SU-DHL-6 (cell line): ENCODE measurements around the gene PFKFB2.

Experiments used
- H2AFZ ChIP-seq: fragments of 200-600 bp; sonication (generic); 2 replicates; pipeline ENCODE4 v1.6.1; 2014; ENCODE audit warnings: low read depth, mild to moderate bottlenecking, moderate library complexity, mixed read lengths, antibody characterized with exemption, low read length; ENCODE audit not compliant: severe bottlenecking
- H3F3A ChIP-seq: fragments of 200-600 bp; shearing (Covaris generic); 2 replicates; pipeline ENCODE4 v1.6.0; 2016; ENCODE audit warnings: antibody characterized with exemption, mild to moderate bottlenecking; ENCODE audit not compliant: insufficient read depth
- H3K27ac ChIP-seq: fragments of 200-600 bp; sonication (generic); 2 replicates; pipeline ENCODE4 v1.5.1; 2016; ENCODE audit warnings: low read depth, mild to moderate bottlenecking, low read length, moderate library complexity, mixed read lengths
- H3K27me3 ChIP-seq: fragments of 200-600 bp; sonication (generic), shearing (Covaris generic); 2 replicates; pipeline ENCODE4 v1.6.0; 2014; ENCODE audit warnings: mild to moderate bottlenecking, low read length
- H3K36me3 ChIP-seq: fragments of 200-600 bp; sonication (generic); 2 replicates; pipeline ENCODE4 v1.6.1; 2014; ENCODE audit warnings: mild to moderate bottlenecking, low read length, mixed read lengths
- H3K4me2 ChIP-seq: fragments of 300-600, 200-600 bp; shearing (Covaris generic), sonication (generic); 2 replicates; pipeline ENCODE4 v1.6.0; 2014; ENCODE audit warnings: low read length, low read depth, mild to moderate bottlenecking; ENCODE audit not compliant: poor library complexity, severe bottlenecking
- H3K4me3 ChIP-seq: fragments of 200-600 bp; sonication (generic); 2 replicates; pipeline ENCODE4 v1.5.1; 2014; ENCODE audit warnings: antibody characterized with exemption, low read length, mild to moderate bottlenecking, mixed read lengths; ENCODE audit not compliant: insufficient read depth, poor library complexity, severe bottlenecking
- H3K79me2 ChIP-seq: fragments of 200-600 bp; sonication (generic); 2 replicates; pipeline ENCODE4 v1.6.1; 2014; ENCODE audit warnings: mild to moderate bottlenecking, low read length, moderate library complexity; ENCODE audit not compliant: insufficient read depth
- H3K9ac ChIP-seq: fragments of 200-600 bp; sonication (generic); 2 replicates; pipeline ENCODE4 v1.7.0; 2014; ENCODE audit warnings: mild to moderate bottlenecking, low read length
- H3K9me2 ChIP-seq: fragments of 200-600 bp; sonication (generic); replicated peaks from 2 replicates; pipeline ENCODE4 v1.6.1; 2014; ENCODE audit warnings: low read length; ENCODE audit not compliant: insufficient read depth
- H3K9me3 ChIP-seq: fragments of 200-600 bp; sonication (generic); 2 replicates; pipeline ENCODE4 v1.6.1; 2014; ENCODE audit warnings: low read length, mixed read lengths; ENCODE audit not compliant: insufficient read depth
- H4K20me1 ChIP-seq: fragments of 200-600 bp; sonication (generic); 2 replicates; pipeline ENCODE4 v1.6.1; 2014; ENCODE audit warnings: low read depth, mild to moderate bottlenecking, antibody characterized with exemption, low read length, moderate library complexity, mixed read lengths
- EZH2phosphoT487 ChIP-seq: fragments of 200-600 bp; sonication (generic), shearing (Covaris generic); conservative IDR thresholded peaks from 2 replicates; pipeline ENCODE4 v1.6.1; 2018; ENCODE audit warnings: mild to moderate bottlenecking, antibody characterized with exemption, low read length, moderate library complexity, mixed read lengths
- TF ChIP-seq, protein P1 (sequence below): fragments of 200-600 bp; sonication (generic); IDR thresholded peaks from one replicate; pipeline ENCODE4 v1.5.1; 2017; ENCODE audit warnings: antibody characterized with exemption, mild to moderate bottlenecking, low read length, moderate library complexity; ENCODE audit not compliant: insufficient read depth, poor library complexity, severe bottlenecking

PFKFB2 gene

DNA sequence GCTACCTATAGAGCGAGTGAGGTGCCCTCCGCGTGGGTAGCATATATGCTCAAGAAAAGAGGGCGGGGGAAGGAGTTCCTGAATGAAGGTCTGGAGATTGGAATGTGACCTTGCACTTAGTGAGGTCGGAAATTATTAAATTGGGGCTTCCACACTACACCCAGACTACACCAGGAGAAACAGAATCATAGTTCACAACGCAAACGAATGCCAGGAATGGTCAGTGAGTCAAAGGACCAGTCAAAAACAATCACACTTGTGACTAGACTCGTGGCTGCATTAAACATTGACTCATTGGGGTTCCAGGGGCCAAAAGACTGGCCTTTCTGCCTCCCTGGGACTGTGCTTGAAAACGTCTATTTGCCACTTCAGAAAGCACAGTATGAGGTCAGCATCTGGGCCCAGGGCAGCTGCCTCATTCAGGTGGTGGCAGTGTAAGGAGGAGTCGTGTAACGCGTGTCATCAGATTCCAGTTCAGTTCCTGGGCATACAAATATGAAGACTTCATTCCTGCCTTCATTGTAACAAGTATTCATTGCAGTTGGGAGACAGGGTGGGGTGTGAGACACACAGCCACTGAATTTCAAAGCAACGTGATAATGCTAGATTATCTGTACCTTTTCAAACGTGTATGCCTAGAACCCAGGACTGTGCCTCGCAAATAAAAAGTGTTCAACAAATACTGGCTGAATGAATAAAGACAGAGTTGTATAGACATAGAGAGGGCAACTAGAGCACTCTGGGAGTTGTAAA is 1.7 kb upstream of the PFKFB2 start, which contains the start of gene YOD1:
YOD1 (minus strand) TSS at position 18 of the 753 bp plus-strand sequence. CDS start 178 bp downstream, outside the sequence.
- Histone ChIP-seq H3K9me2 (no peaks in the 10 kb centered on the region), H3K27ac (no peak within 1 kb of the TSS), H3K36me3 (no peaks in the 10 kb centered on the region), H2AFZ (peak within 1 kb of the TSS; percentile 37), H3K9ac (no peak within 1 kb of the TSS), H4K20me1 (no peaks in the 10 kb centered on the region), H3K79me2 (no peaks in the 10 kb centered on the region), H3K27me3 (no peaks in the 10 kb centered on the region), H3K4me3 (no peak within 1 kb of the TSS), H3K4me2 (no peak within 1 kb of the TSS), H3K9me3 (no peaks in the 10 kb centered on the region), H3F3A (0 out of 2 replicates have a peak, but pooled peaks cover 3% of the 10 kb centered on the region)
- no peak for TF ChIP-seq EZH2phosphoT487
- TF ChIP-seq, protein P1, sequence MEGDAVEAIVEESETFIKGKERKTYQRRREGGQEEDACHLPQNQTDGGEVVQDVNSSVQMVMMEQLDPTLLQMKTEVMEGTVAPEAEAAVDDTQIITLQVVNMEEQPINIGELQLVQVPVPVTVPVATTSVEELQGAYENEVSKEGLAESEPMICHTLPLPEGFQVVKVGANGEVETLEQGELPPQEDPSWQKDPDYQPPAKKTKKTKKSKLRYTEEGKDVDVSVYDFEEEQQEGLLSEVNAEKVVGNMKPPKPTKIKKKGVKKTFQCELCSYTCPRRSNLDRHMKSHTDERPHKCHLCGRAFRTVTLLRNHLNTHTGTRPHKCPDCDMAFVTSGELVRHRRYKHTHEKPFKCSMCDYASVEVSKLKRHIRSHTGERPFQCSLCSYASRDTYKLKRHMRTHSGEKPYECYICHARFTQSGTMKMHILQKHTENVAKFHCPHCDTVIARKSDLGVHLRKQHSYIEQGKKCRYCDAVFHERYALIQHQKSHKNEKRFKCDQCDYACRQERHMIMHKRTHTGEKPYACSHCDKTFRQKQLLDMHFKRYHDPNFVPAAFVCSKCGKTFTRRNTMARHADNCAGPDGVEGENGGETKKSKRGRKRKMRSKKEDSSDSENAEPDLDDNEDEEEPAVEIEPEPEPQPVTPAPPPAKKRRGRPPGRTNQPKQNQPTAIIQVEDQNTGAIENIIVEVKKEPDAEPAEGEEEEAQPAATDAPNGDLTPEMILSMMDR = no peak

GRCh38 chr1:207054491-207054890 is 1.4 kb downstream of the PFKFB2 start:
- Histone ChIP-seq H3K4me2 (no peak overlapping the region), H3F3A (0 out of 2 replicates have a peak, but pooled peaks cover 3% of the 10 kb centered on the region), H3K4me3 (no peak overlapping the region), H3K27ac (no peak overlapping the region), H3K9ac (no peak overlapping the region), H3K27me3 (no peaks in the 10 kb centered on the region), H3K9me2 (no peaks in the 10 kb centered on the region), H3K36me3 (no peaks in the 10 kb centered on the region), H2AFZ (no peak overlapping the region), H3K9me3 (no peaks in the 10 kb centered on the region), H4K20me1 (no peaks in the 10 kb centered on the region), H3K79me2 (no peaks in the 10 kb centered on the region)
- TF ChIP-seq, protein P1 = no peak
- TF ChIP-seq EZH2phosphoT487 = no peak

GRCh38 chr1:207055386-207056001 is 2.4 kb downstream of the PFKFB2 start:
- no peak overlapping the region for H3K27ac ChIP-seq
- H3K9me3 ChIP-seq = no peaks in the 10 kb centered on the region
- no peaks in the 10 kb centered on the region for H3K79me2 ChIP-seq
- no peak for TF ChIP-seq EZH2phosphoT487
- TF ChIP-seq, protein P1 = no peak
- no peaks in the 10 kb centered on the region for H3K36me3 ChIP-seq
- H3K4me3 ChIP-seq = no peak overlapping the region
- no peaks in the 10 kb centered on the region for H4K20me1 ChIP-seq
- 0 out of 2 replicates have a peak, but pooled peaks cover 3% of the 10 kb centered on the region for H3F3A ChIP-seq
- no peak overlapping the region for H3K4me2 ChIP-seq
- H2AFZ ChIP-seq = no peak overlapping the region
- no peaks in the 10 kb centered on the region for H3K9me2 ChIP-seq
- no peaks in the 10 kb centered on the region for H3K27me3 ChIP-seq
- no peak overlapping the region for H3K9ac ChIP-seq
